ENCODE measurements around the gene TOR1B. TPM values are rescaled to one million over a fixed set of nuclear protein-coding genes. Genes with fewer than 3 reads are reported as not detected.

Gene TOR1B, protein sequence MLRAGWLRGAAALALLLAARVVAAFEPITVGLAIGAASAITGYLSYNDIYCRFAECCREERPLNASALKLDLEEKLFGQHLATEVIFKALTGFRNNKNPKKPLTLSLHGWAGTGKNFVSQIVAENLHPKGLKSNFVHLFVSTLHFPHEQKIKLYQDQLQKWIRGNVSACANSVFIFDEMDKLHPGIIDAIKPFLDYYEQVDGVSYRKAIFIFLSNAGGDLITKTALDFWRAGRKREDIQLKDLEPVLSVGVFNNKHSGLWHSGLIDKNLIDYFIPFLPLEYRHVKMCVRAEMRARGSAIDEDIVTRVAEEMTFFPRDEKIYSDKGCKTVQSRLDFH
- 37.4 and 50.2 TPM in 2 replicates for polyA plus RNA-seq (2012; rRNA removed)
- polyA plus RNA-seq (2012; cell fraction: cytosol; rRNA removed): 38.1 and 42.5 TPM in 2 replicates
- polyA plus RNA-seq (2012; cell fraction: nucleus; rRNA removed): 42.4 and 57.4 TPM in 2 replicates

DNA sequence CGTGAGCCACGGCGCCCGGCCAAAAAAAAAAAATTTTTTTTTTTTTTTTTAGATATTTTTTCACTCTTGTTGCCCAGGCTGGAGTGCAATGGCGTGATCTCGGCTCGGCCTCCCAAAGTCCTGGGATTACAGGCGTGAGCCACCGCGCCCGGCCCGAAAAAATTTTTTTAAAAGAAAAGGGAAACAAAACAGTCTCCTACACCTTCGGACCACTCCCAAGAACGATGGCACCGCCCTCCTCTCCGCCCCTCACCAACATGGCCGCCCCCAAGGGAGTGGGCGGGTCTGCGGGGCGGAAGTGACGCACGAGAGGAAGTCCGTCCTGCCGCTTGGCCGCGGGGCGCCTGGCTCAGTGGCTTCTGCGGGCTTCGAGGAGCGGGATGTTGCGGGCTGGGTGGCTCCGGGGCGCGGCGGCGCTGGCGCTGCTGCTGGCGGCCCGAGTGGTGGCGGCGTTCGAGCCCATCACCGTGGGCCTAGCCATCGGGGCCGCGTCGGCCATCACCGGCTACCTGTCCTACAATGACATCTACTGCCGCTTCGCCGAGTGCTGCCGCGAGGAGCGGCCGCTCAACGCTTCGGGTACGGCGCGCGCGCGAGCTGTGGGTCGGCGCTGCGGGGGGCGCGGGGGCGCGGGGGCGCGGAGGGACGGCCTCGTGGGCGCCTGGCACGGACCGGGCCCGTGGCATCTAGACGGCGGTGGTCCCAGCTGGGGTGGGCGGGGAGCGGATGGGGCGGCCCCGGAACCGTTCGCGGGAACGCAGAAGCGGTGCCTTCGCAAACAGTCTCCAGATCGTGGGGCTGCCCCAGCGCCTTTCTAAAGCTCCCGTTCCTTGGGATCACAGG is at the start of gene TOR1B:
TSS of gene TOR1B (plus strand) at position 352 of the 843 bp plus-strand sequence. CDS start at position 381, 29 bp downstream.
- 0% methylated on average over 21 of the region's 93 CpGs for WGBS (ENCODE audit: low lambda C conversion rate)
- peaks cover 6 to 12% of the 10 kb centered on the region in 2 experiments for H3K36me3 ChIP-seq (replicated peaks in 1 of 2; ENCODE audit: control insufficient read depth in 1 of 2, insufficient read depth in 2 of 2, low read length in 1 of 2)
- peak within 1 kb of the TSS; percentile 99 for H3K4me2 ChIP-seq
- peaks cover 3% of the 10 kb centered on the region for H3F3A ChIP-seq (replicated peaks; ENCODE audit: insufficient read depth)
- H3K27ac ChIP-seq (ENCODE audit: low read depth in 2 of 2, low read length in 1 of 2): peak within 1 kb of the TSS; percentile 50 to 66
- peaks cover 8 to 14% of the 10 kb centered on the region in 2 experiments; a peak in 2 of 4 replicates for H3K4me1 ChIP-seq (ENCODE audit: control insufficient read depth in 1 of 2, insufficient read depth in 2 of 2, low read depth in 1 of 2, low read length in 1 of 2)
- no peaks in the 10 kb centered on the region for H4K20me1 ChIP-seq (ENCODE audit: insufficient read depth)
- H3K9me3 ChIP-seq: no peaks in the 10 kb centered on the region
- H3K9ac ChIP-seq: peak within 1 kb of the TSS; percentile 73
- peak; percentile 96 for DNase-seq
- peak within 1 kb of the TSS; percentile 95 for H2AFZ ChIP-seq (ENCODE audit: low read depth)
- peak within 1 kb of the TSS; percentile 69 to 98 for H3K4me3 ChIP-seq (ENCODE audit: low read depth in 2 of 2, low read length in 1 of 2)
- ChIA-PET CTCF (interaction anchor here (0.9 to 3.0 kb wide), 6 partner anchors 12 to 664 kb away, joined by 3 to 9 read pairs (median 6); no protein-coding TSS in a partner anchor), POLR2A (no interaction called here)
- 0 out of 2 replicates have a peak, but pooled peaks have one; percentile 4 for TF ChIP-seq NFIC (IDR thresholded peaks at IDR 0.05; ENCODE audit: borderline replicate concordance)
- TF ChIP-seq YY1 (IDR thresholded peaks at IDR 0.05; ENCODE audit: low read depth): peak; percentile 97
- peak; percentile 91 for TF ChIP-seq POLR2AphosphoS5 (IDR thresholded peaks at IDR 0.05; ENCODE audit: low read depth, low read length)
- peak; percentile 74 for TF ChIP-seq ELF1 (IDR thresholded peaks at IDR 0.05)
- TF ChIP-seq GABPA (IDR thresholded peaks at IDR 0.05; ENCODE audit: low read depth): peak; percentile 92
- TF ChIP-seq, protein P1, sequence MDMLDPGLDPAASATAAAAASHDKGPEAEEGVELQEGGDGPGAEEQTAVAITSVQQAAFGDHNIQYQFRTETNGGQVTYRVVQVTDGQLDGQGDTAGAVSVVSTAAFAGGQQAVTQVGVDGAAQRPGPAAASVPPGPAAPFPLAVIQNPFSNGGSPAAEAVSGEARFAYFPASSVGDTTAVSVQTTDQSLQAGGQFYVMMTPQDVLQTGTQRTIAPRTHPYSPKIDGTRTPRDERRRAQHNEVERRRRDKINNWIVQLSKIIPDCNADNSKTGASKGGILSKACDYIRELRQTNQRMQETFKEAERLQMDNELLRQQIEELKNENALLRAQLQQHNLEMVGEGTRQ (IDR thresholded peaks at IDR 0.05; ENCODE audit: borderline replicate concordance, low read depth, low read length): no peak
- TF ChIP-seq, protein P2, sequence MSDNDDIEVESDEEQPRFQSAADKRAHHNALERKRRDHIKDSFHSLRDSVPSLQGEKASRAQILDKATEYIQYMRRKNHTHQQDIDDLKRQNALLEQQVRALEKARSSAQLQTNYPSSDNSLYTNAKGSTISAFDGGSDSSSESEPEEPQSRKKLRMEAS (IDR thresholded peaks at IDR 0.05; ENCODE audit: low read depth): peak; percentile 60
- TF ChIP-seq SIN3A (IDR thresholded peaks at IDR 0.05; ENCODE audit: borderline replicate concordance, low read depth, low read length): peak; percentile 30; the same call in 1 of the 2 replicates
- TF ChIP-seq, protein P3, sequence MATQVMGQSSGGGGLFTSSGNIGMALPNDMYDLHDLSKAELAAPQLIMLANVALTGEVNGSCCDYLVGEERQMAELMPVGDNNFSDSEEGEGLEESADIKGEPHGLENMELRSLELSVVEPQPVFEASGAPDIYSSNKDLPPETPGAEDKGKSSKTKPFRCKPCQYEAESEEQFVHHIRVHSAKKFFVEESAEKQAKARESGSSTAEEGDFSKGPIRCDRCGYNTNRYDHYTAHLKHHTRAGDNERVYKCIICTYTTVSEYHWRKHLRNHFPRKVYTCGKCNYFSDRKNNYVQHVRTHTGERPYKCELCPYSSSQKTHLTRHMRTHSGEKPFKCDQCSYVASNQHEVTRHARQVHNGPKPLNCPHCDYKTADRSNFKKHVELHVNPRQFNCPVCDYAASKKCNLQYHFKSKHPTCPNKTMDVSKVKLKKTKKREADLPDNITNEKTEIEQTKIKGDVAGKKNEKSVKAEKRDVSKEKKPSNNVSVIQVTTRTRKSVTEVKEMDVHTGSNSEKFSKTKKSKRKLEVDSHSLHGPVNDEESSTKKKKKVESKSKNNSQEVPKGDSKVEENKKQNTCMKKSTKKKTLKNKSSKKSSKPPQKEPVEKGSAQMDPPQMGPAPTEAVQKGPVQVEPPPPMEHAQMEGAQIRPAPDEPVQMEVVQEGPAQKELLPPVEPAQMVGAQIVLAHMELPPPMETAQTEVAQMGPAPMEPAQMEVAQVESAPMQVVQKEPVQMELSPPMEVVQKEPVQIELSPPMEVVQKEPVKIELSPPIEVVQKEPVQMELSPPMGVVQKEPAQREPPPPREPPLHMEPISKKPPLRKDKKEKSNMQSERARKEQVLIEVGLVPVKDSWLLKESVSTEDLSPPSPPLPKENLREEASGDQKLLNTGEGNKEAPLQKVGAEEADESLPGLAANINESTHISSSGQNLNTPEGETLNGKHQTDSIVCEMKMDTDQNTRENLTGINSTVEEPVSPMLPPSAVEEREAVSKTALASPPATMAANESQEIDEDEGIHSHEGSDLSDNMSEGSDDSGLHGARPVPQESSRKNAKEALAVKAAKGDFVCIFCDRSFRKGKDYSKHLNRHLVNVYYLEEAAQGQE (IDR thresholded peaks at IDR 0.05; ENCODE audit: low read depth, low read length): no peak
- TF ChIP-seq TAF1 (IDR thresholded peaks at IDR 0.05; ENCODE audit: borderline replicate concordance, low read depth, low read length): peak; percentile 83
- peaks cover 26% of the 10 kb centered on the region for H3K79me2 ChIP-seq (ENCODE audit: insufficient read depth)
- H3K27me3 ChIP-seq (ENCODE audit: insufficient read depth): no peaks in the 10 kb centered on the region
- no peaks in the 10 kb centered on the region for H3K9me2 ChIP-seq
